Gastrocnemius medialis (tissue), 4 donors: ENCODE measurements around the gene TCP11L2.

Experiments used
- POLR2A ChIP-seq, 2 donors: fragments of 450-650 bp; IDR thresholded peaks; one replicate each; pipeline ENCODE4 v1.6.1; 2017; ENCODE audit warnings: antibody characterized with exemption in 2 of 2, mild to moderate bottlenecking in 2 of 2, moderate library complexity in 2 of 2
- TF ChIP-seq, protein P1 (sequence below), 5 experiments: fragments of 450-650 bp in 3 of 5; fragments of 200-600 bp in 2 of 5; sonication (generic) in 2 of 5; IDR thresholded peaks in 4 of 5; conservative IDR thresholded peaks in 1 of 5; 1 replicate in 4 of 5; 2 replicates in 1 of 5; pipeline ENCODE4 v1.5.1; 2016 to 2019; ENCODE audit warnings: antibody characterized with exemption in 5 of 5, mild to moderate bottlenecking in 3 of 5, moderate library complexity in 3 of 5

DNA sequence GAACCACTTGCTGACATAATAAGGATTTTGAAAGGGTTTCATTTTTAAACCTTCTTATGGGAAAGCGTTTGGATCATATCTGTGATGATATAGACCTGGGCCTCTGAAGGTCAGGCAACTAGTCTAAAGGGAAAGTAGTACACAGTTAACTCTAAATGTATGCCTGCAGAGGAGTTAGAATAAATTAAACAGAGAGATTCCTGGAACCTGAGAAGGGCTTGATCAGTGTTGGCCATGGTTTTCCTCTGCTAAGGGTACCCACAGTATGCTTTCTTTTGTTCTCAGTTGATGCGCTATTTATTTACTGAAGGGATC, 40.6 kb downstream of the TCP11L2 start:
- no peak for TF ChIP-seq POLR2A (IDR thresholded peaks at IDR 0.05)
- TF ChIP-seq, protein P1, sequence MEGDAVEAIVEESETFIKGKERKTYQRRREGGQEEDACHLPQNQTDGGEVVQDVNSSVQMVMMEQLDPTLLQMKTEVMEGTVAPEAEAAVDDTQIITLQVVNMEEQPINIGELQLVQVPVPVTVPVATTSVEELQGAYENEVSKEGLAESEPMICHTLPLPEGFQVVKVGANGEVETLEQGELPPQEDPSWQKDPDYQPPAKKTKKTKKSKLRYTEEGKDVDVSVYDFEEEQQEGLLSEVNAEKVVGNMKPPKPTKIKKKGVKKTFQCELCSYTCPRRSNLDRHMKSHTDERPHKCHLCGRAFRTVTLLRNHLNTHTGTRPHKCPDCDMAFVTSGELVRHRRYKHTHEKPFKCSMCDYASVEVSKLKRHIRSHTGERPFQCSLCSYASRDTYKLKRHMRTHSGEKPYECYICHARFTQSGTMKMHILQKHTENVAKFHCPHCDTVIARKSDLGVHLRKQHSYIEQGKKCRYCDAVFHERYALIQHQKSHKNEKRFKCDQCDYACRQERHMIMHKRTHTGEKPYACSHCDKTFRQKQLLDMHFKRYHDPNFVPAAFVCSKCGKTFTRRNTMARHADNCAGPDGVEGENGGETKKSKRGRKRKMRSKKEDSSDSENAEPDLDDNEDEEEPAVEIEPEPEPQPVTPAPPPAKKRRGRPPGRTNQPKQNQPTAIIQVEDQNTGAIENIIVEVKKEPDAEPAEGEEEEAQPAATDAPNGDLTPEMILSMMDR (IDR thresholded peaks at IDR 0.05 in 4 of 5, conservative IDR thresholded peaks at IDR 0.05 in 1 of 5) = no peak
